Smooth muscle cell (in vitro differentiated cells): ENCODE data around the gene MN1. TPM values are rescaled to one million over a fixed set of nuclear protein-coding genes. Genes with fewer than 3 reads are reported as not detected.
"Not testable (repeated sequence)": the region's sequence is repeated elsewhere in the genome, so short reads cannot be mapped to it uniquely, and the experiment has no call there.

Experiments used
- DNase-seq: peaks from one replicate; lab custom pipeline; 2025; ENCODE audit not compliant: unreplicated experiment; lab: John Stamatoyannopoulos, UW
- H2AFZ ChIP-seq: fragments of 200-600 bp; sonication (generic); 2 replicates; pipeline ENCODE4 v1.6.0; 2016; ENCODE audit warnings: antibody characterized with exemption, low read depth, mild to moderate bottlenecking
- H3F3A ChIP-seq: fragments of 200-600 bp; sonication (generic); 2 replicates; pipeline ENCODE4 v1.6.0; 2017; ENCODE audit warnings: antibody characterized with exemption, low read depth
- H3K27ac ChIP-seq: fragments of 200-600 bp; sonication (generic); 2 replicates; pipeline ENCODE4 v1.5.1; 2016; ENCODE audit warnings: low read depth, mild to moderate bottlenecking
- H3K27me3 ChIP-seq: fragments of 200-600 bp; sonication (generic); 2 replicates; pipeline ENCODE4 v1.6.1; 2016; ENCODE audit warnings: low read depth, mild to moderate bottlenecking
- H3K36me3 ChIP-seq: fragments of 200-600 bp; sonication (generic); 2 replicates; pipeline ENCODE4 v1.5.1; 2016; ENCODE audit warnings: low read depth
- H3K4me1 ChIP-seq: fragments of 200-600 bp; sonication (generic); 2 replicates; pipeline ENCODE4 v1.5.1; 2016; ENCODE audit warnings: low read depth
- H3K4me2 ChIP-seq: fragments of 200-600 bp; sonication (generic); 2 replicates; pipeline ENCODE4 v1.6.0; 2016; ENCODE audit warnings: mild to moderate bottlenecking
- H3K4me3 ChIP-seq: fragments of 200-600 bp; sonication (generic); 2 replicates; pipeline ENCODE4 v1.5.1; 2016; ENCODE audit warnings: mild to moderate bottlenecking
- H3K79me2 ChIP-seq: fragments of 200-600 bp; sonication (generic); 2 replicates; pipeline ENCODE4 v1.6.0; 2016; ENCODE audit warnings: low read depth, mild to moderate bottlenecking
- H3K9ac ChIP-seq: fragments of 200-600 bp; sonication (generic); 2 replicates; pipeline ENCODE4 v1.6.0; 2016; ENCODE audit warnings: low read depth
- H3K9me3 ChIP-seq: fragments of 200-600 bp; sonication (generic); replicated peaks from 2 replicates; pipeline ENCODE4 v1.5.1; 2016; ENCODE audit warnings: low read depth
- H4K20me1 ChIP-seq: fragments of 200-600 bp; sonication (generic); 2 replicates; pipeline ENCODE4 v1.6.0; 2016; ENCODE audit warnings: low read depth
- WGBS: methylation state at CpG from one replicate; pipeline ENCODE4 v1.1.7; 2016; ENCODE audit warnings: low lambda C conversion rate; 5-methylcytosine and 5-hydroxymethylcytosine counted together
- polyA plus RNA-seq: library from polyadenylated mRNA; unstranded; fragments of >200 nt; fragmentation: Nextera tagmentation; extraction: Ambion mirVana; gene quantifications from 2 replicates; pipeline ENCODE4 v1.2.1, GENCODE V29; 2016
- total RNA-seq: library from RNA; depleted of rRNA; stranded (reverse); fragments of >200 nt; gene quantifications from 2 replicates; pipeline ENCODE4 v1.2.3, GENCODE V29; 2014
- TF ChIP-seq, protein P1 (sequence below): fragments of 200-600 bp; sonication (generic); IDR thresholded peaks from 2 replicates; pipeline ENCODE4 v1.5.1; 2017; ENCODE audit warnings: borderline replicate concordance, mild to moderate bottlenecking, antibody characterized with exemption; ENCODE audit not compliant: insufficient read depth, poor library complexity, severe bottlenecking

Gene MN1
- total and polyA plus RNA-seq, 2 experiments from 2014 or later, result 0.98 to 3.3 TPM

DNA sequence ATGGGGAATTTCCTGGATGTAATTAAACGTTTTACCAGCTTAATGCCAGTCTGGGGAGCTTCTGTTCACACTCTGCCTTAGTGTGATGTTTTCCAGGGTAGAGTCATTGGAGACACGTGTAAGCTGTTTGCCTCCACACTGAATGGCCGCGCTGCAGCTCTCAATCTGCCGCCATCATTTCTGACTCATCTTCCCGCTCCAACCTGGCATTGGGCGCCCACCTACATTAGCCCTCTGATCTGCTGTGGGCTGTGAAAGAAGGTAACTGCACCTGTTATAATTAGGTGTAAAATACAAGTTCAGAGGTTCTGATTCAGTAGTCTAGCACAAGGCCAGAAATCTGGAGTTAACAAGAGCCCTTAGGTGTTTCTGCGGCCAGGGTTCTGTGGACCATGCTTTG lies 54.6 kb downstream of the MN1 start:
- Histone ChIP-seq H3K27ac (no peak overlapping the region), H4K20me1 (no peaks in the 10 kb centered on the region), H3K4me3 (no peak overlapping the region), H3K79me2 (no peaks in the 10 kb centered on the region), H3K4me1 (peaks cover 29% of the 10 kb centered on the region), H3K9me3 (no peaks in the 10 kb centered on the region), H3K36me3 (no peaks in the 10 kb centered on the region), H3K9ac (no peak overlapping the region), H3K4me2 (no peak overlapping the region), H2AFZ (no peak overlapping the region), H3F3A (peaks cover 10% of the 10 kb centered on the region), H3K27me3 (peaks cover 40% of the 10 kb centered on the region)
- TF ChIP-seq, protein P1, sequence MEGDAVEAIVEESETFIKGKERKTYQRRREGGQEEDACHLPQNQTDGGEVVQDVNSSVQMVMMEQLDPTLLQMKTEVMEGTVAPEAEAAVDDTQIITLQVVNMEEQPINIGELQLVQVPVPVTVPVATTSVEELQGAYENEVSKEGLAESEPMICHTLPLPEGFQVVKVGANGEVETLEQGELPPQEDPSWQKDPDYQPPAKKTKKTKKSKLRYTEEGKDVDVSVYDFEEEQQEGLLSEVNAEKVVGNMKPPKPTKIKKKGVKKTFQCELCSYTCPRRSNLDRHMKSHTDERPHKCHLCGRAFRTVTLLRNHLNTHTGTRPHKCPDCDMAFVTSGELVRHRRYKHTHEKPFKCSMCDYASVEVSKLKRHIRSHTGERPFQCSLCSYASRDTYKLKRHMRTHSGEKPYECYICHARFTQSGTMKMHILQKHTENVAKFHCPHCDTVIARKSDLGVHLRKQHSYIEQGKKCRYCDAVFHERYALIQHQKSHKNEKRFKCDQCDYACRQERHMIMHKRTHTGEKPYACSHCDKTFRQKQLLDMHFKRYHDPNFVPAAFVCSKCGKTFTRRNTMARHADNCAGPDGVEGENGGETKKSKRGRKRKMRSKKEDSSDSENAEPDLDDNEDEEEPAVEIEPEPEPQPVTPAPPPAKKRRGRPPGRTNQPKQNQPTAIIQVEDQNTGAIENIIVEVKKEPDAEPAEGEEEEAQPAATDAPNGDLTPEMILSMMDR, result no peak
- no peak for DNase-seq
- WGBS, result 87% methylated on average over 8 of the region's 8 CpGs

DNA sequence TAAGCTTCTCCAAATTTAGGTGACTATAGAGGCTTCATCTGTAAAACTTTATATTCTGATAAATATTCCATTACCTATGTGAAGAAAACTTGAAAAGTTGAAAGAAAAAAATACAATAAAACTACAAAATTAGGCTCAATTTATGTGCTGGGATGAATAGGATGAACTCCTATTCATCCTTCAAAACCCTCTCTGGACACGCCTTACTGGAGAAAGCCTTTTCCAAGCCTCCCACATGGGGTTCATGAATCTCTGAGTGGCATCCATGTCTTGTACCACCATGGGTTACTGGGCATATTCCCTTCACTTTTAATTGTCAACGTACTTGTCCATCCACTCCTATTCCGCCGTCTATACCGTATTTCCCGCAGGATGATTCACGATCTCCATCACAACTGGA lies 55.7 kb downstream of the MN1 start:
- H3K9ac ChIP-seq, result no peak overlapping the region
- peaks cover 10% of the 10 kb centered on the region for H3F3A ChIP-seq
- no peaks in the 10 kb centered on the region for H3K36me3 ChIP-seq
- TF ChIP-seq, protein P1, result no peak
- 98% methylated on average over 7 of the region's 7 CpGs for WGBS
- H3K79me2 ChIP-seq, result no peaks in the 10 kb centered on the region
- H2AFZ ChIP-seq, result no peak overlapping the region
- H3K4me3 ChIP-seq, result no peak overlapping the region
- H3K9me3 ChIP-seq, result no peaks in the 10 kb centered on the region
- H3K27me3 ChIP-seq, result peaks cover 47% of the 10 kb centered on the region
- H3K4me2 ChIP-seq, result no peak overlapping the region
- H4K20me1 ChIP-seq, result no peaks in the 10 kb centered on the region
- H3K4me1 ChIP-seq, result peaks cover 28% of the 10 kb centered on the region
- no peak overlapping the region for H3K27ac ChIP-seq
- no peak for DNase-seq

DNA sequence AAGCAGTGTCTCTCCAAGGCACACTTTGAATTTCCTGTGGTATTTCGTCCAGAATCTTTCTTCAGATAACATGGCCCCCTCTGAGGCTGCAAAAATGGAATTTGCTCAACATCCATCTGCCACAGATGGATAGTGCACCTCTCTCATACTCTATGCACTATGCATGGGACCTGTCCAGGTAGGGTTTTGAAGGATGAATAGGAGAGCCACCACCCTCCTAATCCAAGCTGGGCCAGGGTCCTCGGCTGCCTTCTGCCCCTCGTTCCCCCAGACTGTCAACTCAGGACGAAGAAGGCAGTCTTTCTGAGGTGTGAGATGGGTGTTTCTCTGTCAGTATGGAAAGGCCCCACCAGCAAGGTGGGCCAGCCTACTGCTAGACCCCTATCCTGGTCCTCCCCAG lies 56.4 kb downstream of the MN1 start:
- no peak for DNase-seq
- TF ChIP-seq, protein P1, result no peak
- Histone ChIP-seq H3K27ac (no peak overlapping the region), H3K79me2 (no peaks in the 10 kb centered on the region), H3K4me3 (no peak overlapping the region), H3K9ac (no peak overlapping the region), H3K27me3 (peaks cover 47% of the 10 kb centered on the region), H3K4me1 (peaks cover 21% of the 10 kb centered on the region), H3K4me2 (no peak overlapping the region), H2AFZ (no peak overlapping the region), H4K20me1 (no peaks in the 10 kb centered on the region), H3K36me3 (no peaks in the 10 kb centered on the region), H3K9me3 (no peaks in the 10 kb centered on the region), H3F3A (peaks cover 10% of the 10 kb centered on the region)
- WGBS, result 79% methylated on average over 4 of the region's 4 CpGs

DNA sequence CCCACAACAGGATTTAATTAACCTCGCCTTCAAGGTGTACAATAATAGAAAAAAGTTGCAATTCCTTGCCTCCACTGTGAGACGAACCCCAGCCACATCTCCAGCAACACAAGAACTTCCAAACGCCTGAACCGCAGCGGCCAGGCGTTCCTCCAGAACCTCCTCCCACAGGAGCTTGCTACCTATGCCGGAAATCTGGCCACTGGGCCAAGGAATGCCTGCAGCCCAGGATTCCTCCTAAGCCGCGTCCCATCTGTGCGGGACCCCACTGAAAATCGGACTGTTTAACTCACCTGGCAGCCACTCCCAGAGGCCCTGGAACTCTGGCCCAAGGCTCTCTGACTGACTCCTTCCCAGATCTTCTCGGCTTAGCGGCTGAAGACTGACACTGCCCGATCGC lies 57.5 kb downstream of the MN1 start:
- H3K27ac ChIP-seq, H3K36me3 ChIP-seq, DNase-seq, H4K20me1 ChIP-seq, H3K9ac ChIP-seq, H3K4me3 ChIP-seq, H2AFZ ChIP-seq, H3K79me2 ChIP-seq, H3K4me2 ChIP-seq, H3K9me3 ChIP-seq: not testable (repeated sequence)
- Histone ChIP-seq H3F3A (peaks cover 10% of the 10 kb centered on the region), H3K27me3 (peaks cover 47% of the 10 kb centered on the region), H3K4me1 (peaks cover 10% of the 10 kb centered on the region)
- WGBS, result 8% methylated on average over 15 of the region's 15 CpGs
